HepG2 (cell line): Measurements from ENCODE around the gene PSMA7. TPM values are rescaled to one million over a fixed set of nuclear protein-coding genes. Genes with fewer than 3 reads are reported as not detected.

ENCODE experiments used
- ARNT2 ChIP-seq: sonication (generic); formaldehyde crosslinking; IDR thresholded peaks from 2 replicates; pipeline ENCODE4 v1.8.0; 2022; ENCODE audit warnings: mild to moderate bottlenecking, low read depth, missing genetic modification reagents, moderate library complexity
- E2F5 ChIP-seq: sonication (generic); formaldehyde crosslinking; conservative IDR thresholded peaks from 2 replicates; pipeline ENCODE4 v1.4.0; 2020; ENCODE audit warnings: missing genetic modification reagents
- GMEB1 ChIP-seq: sonication (generic); formaldehyde crosslinking; IDR thresholded peaks from 2 replicates; pipeline ENCODE4 v1.5.1; 2020; ENCODE audit warnings: missing genetic modification reagents, mild to moderate bottlenecking, borderline replicate concordance
- HES4 ChIP-seq: sonication (generic); formaldehyde crosslinking; IDR thresholded peaks from 2 replicates; pipeline ENCODE4 v1.9.0; 2021; ENCODE audit warnings: mild to moderate bottlenecking, missing genetic modification reagents, borderline replicate concordance
- KLF11 ChIP-seq: IDR thresholded peaks from 2 replicates; pipeline ENCODE4 v1.6.1; 2016; ENCODE audit warnings: missing compliant biosample characterization
- MEIS1 ChIP-seq: sonication (generic); formaldehyde crosslinking; IDR thresholded peaks from 2 replicates; pipeline ENCODE4 v1.9.0; 2021; ENCODE audit warnings: mild to moderate bottlenecking, missing genetic modification reagents, moderate library complexity, borderline replicate concordance
- MTERF4 ChIP-seq: sonication (generic); formaldehyde crosslinking; IDR thresholded peaks from 2 replicates; pipeline ENCODE4 v1.8.0; 2023; ENCODE audit warnings: mild to moderate bottlenecking, missing genetic modification reagents
- MYPOP ChIP-seq: sonication (generic); formaldehyde crosslinking; IDR thresholded peaks from 2 replicates; pipeline ENCODE4 v1.8.1; 2023; ENCODE audit warnings: mild to moderate bottlenecking, moderate library complexity, missing genetic modification reagents
- NR2F2 ChIP-seq: IDR thresholded peaks from 2 replicates; pipeline ENCODE4 v1.6.1; 2012; ENCODE audit warnings: low read depth, inconsistent platforms, borderline replicate concordance
- REPIN1 ChIP-seq: sonication (generic); formaldehyde crosslinking; IDR thresholded peaks from 2 replicates; pipeline ENCODE4 v1.8.0; 2022; ENCODE audit warnings: missing genetic modification reagents, low read depth, mild to moderate bottlenecking, borderline replicate concordance
- RFX5 ChIP-seq: IDR thresholded peaks from 2 replicates; pipeline ENCODE4 v1.6.1; 2011; ENCODE audit warnings: low read depth, low read length, improper control_type of control experiment
- SALL2 ChIP-seq: sonication (generic); formaldehyde crosslinking; IDR thresholded peaks from 2 replicates; pipeline ENCODE4 v1.8.1; 2023; ENCODE audit warnings: mild to moderate bottlenecking, missing genetic modification reagents, inconsistent platforms
- SP5 ChIP-seq: IDR thresholded peaks from 2 replicates; pipeline ENCODE4 v1.6.1; 2016; ENCODE audit warnings: low read depth, borderline replicate concordance
- U2AF2 ChIP-seq: fragments of 200-400 bp; formaldehyde crosslinking; IDR thresholded peaks from 2 replicates; pipeline ENCODE4 v1.6.1; 2017; ENCODE audit warnings: low read depth, mild to moderate bottlenecking, low read length
- ZBTB4 ChIP-seq: sonication (generic); formaldehyde crosslinking; IDR thresholded peaks from 2 replicates; pipeline ENCODE4 v1.4.0; 2020; ENCODE audit warnings: missing genetic modification reagents, mild to moderate bottlenecking, borderline replicate concordance
- ZFP37 ChIP-seq: sonication (generic); formaldehyde crosslinking; IDR thresholded peaks from 2 replicates; pipeline ENCODE4 v1.4.0; 2020; ENCODE audit warnings: missing genetic modification reagents, borderline replicate concordance
- ZNF34 ChIP-seq: sonication (generic); formaldehyde crosslinking; IDR thresholded peaks from 2 replicates; pipeline ENCODE4 v1.4.0; 2020; ENCODE audit warnings: mild to moderate bottlenecking, missing genetic modification reagents, borderline replicate concordance
- ZNF652 ChIP-seq: IDR thresholded peaks from 2 replicates; pipeline ENCODE4 v1.6.1; 2016; ENCODE audit warnings: low read depth, borderline replicate concordance
- ZNF766 ChIP-seq: sonication (generic); formaldehyde crosslinking; IDR thresholded peaks from 2 replicates; pipeline ENCODE4 v1.5.0; 2020; ENCODE audit warnings: missing genetic modification reagents, borderline replicate concordance
- ZNF883 ChIP-seq: sonication (generic); formaldehyde crosslinking; IDR thresholded peaks from 2 replicates; pipeline ENCODE4 v1.5.1; 2020; ENCODE audit warnings: mild to moderate bottlenecking, missing genetic modification reagents; ENCODE audit errors: not compliant biosample characterization
- polyA plus RNA-seq, 8 experiments: library from polyadenylated mRNA; depleted of rRNA in 3 of 8; stranded (reverse) in 7 of 8; unstranded in 1 of 8; fragments of >200 nt; fragmentation: Illumina TruSeq in 4 of 8; extraction: Trizol in 4 of 8; gene quantifications; 2 replicates each; pipeline versions ENCODE4 v1.2.1 to v1.2.3, GENCODE V29; 2011 to 2016; ENCODE audit warnings: low read depth in 4 of 8, missing spikeins in 1 of 8, mixed read lengths in 1 of 8; ENCODE audit not compliant: insufficient read depth in 1 of 8
- total RNA-seq, 5 experiments: library from RNA; depleted of rRNA; stranded (reverse); fragments of >200 nt; fragmentation: Illumina TruSeq; extraction: Trizol; gene quantifications; 2 replicates each; pipeline ENCODE4 v1.2.3, GENCODE V29; 2016; ENCODE audit warnings: low read depth in 1 of 5

PSMA7 gene
- total and polyA plus RNA-seq, 2 of the 13 experiments (the other 11 are each of a cell fraction or from before 2014, with no cell fraction given), result 531 to 631 TPM

GRCh38 chr20:62143081-62143956, at the start of gene PSMA7, which contains the start of gene SS18L1 (continued):
- TF ChIP-seq ZNF766 (CRISPR knock-in tag) (peak; percentile 90), ZNF883 (peak; percentile 96), NR2F2 (no peak; the same call in 1 of the 2 replicates), SALL2 (CRISPR knock-in tag) (peak; percentile 85; the same call in 1 of the 2 replicates), HES4 (peak; percentile 85; the same call in 1 of the 2 replicates), REPIN1 (CRISPR knock-in tag) (0 out of 2 replicates have a peak, but pooled peaks have one; percentile 62), SP5 (CRISPR knock-in tag) (no peak), KLF11 (CRISPR knock-in tag) (peak; percentile 34; the same call in 1 of the 2 replicates), ZBTB4 (CRISPR knock-in tag) (no peak), GMEB1 (CRISPR knock-in tag) (peak; percentile 97), E2F5 (CRISPR knock-in tag) (peak; percentile 63), ZNF652 (CRISPR knock-in tag) (no peak), ZFP37 (no peak), U2AF2 (no peak), RFX5 (0 out of 2 replicates have a peak, but pooled peaks have one; percentile 44), ARNT2 (CRISPR knock-in tag) (peak; percentile 89), MEIS1 (CRISPR knock-in tag) (peak; percentile 44), MYPOP (CRISPR knock-in tag) (peak; percentile 70; the same call in 1 of the 2 replicates), ZNF34 (CRISPR knock-in tag) (peak; percentile 97; the same call in 1 of the 2 replicates), MTERF4 (CRISPR knock-in tag) (peak; percentile 34; the same call in 1 of the 2 replicates)
